Measurements from ENCODE around the gene ZSCAN32. TPM values are rescaled to one million over a fixed set of nuclear protein-coding genes. Genes with fewer than 3 reads are reported as not detected.

The ZSCAN32 gene
- total RNA-seq, 2 donors from 2014 or later: 19.8 to 24.1 TPM

DNA sequence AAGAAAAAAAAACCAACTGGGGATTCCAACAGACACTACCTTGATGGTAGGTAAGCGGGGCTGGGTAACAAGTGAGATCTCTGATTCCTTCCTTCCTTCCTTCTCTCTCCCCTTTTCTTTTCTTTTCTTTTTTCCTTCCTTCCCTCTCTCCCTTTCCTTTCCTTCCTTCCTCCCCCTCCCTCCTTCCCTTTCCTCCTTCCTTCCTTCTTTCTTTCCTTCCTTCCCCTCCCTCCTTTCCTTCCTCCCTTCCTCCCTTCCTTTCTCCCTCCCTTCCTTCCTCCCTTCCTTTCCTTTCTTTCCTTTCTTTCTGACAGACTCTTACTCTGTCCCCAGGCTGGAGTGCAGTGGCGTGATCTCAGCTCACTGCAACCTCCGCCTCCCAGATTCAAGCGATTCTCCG is 25.1 kb downstream of the ZSCAN32 start:
- H3K27ac Mint-ChIP-seq: no peak overlapping the region
- 89 to 90% methylated on average over 5 of the region's 5 CpGs for WGBS, 2 experiments (ENCODE audit: insufficient coverage in 1 of 2, insufficient read length in 1 of 2)
- no peak overlapping the region for H3K27ac ChIP-seq (ENCODE audit: low read depth, low read length)
- H3K9me3 Mint-ChIP-seq: peaks cover 72% of the 10 kb centered on the region
- H3K27me3 ChIP-seq (ENCODE audit: control insufficient read depth, insufficient read depth, low read length, poor library complexity, severe bottlenecking): peaks cover 6% of the 10 kb centered on the region
- TF ChIP-seq CTCF (conservative IDR thresholded peaks at IDR 0.05): no peak
- H3K36me3 ChIP-seq (ENCODE audit: control insufficient read depth, insufficient read depth, low read length): no peaks in the 10 kb centered on the region
- H3K27me3 Mint-ChIP-seq (ENCODE audit: insufficient read depth): peaks cover 20% of the 10 kb centered on the region
- H3K4me1 ChIP-seq (ENCODE audit: control insufficient read depth, insufficient read depth, low read length): no peaks in the 10 kb centered on the region
- H3K9me3 ChIP-seq (ENCODE audit: control insufficient read depth, low read length): peaks cover 7% of the 10 kb centered on the region
- H3K9ac ChIP-seq (ENCODE audit: extremely low read depth, low read length, poor library complexity, severe bottlenecking): no peak overlapping the region
- no peak overlapping the region for H3K4me3 ChIP-seq (ENCODE audit: low read length)
- no peak for DNase-seq
- no peak overlapping the region for H3K4me3 Mint-ChIP-seq
- H3K4me1 Mint-ChIP-seq: no peaks in the 10 kb centered on the region
- H3K36me3 Mint-ChIP-seq (ENCODE audit: low read depth): peaks cover 5% of the 10 kb centered on the region

DNA sequence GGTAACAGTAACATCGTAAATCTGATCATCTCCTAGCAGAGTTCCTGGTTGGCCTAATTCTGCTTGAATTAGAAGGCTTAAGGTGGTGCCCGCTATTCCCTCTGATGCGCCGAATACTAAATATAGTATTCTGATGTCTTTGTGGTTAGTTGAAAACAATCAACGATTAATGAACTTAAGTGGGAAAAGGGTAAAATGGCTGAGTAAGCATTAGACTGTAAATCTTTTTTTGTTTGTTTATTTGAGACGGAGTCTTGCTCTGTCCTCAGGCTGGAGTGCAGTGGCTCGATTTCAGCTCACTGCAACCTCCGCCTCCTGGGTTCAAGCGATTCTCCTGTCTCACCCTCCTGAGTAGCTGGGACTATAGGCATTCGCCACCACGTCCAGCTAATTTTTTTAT is 31.7 kb downstream of the ZSCAN32 start:
- Mint-ChIP-seq H3K27me3 (ENCODE audit: insufficient read depth) (peaks cover 10% of the 10 kb centered on the region), H3K4me1 (no peaks in the 10 kb centered on the region), H3K9me3 (peaks cover 34% of the 10 kb centered on the region), H3K27ac (no peak overlapping the region), H3K36me3 (ENCODE audit: low read depth) (no peaks in the 10 kb centered on the region), H3K4me3 (no peak overlapping the region)
- TF ChIP-seq CTCF (conservative IDR thresholded peaks at IDR 0.05): no peak
- H3K27ac ChIP-seq (ENCODE audit: low read depth, low read length): no peak overlapping the region
- 88 to 90% methylated on average over 11 of the region's 11 CpGs for WGBS, 2 experiments (ENCODE audit: insufficient coverage in 1 of 2, insufficient read length in 1 of 2)
- no peaks in the 10 kb centered on the region for H3K27me3 ChIP-seq (ENCODE audit: control insufficient read depth, insufficient read depth, low read length, poor library complexity, severe bottlenecking)
- DNase-seq: no peak
- no peaks in the 10 kb centered on the region for H3K9me3 ChIP-seq (ENCODE audit: control insufficient read depth, low read length)
- H3K9ac ChIP-seq (ENCODE audit: extremely low read depth, low read length, poor library complexity, severe bottlenecking): no peak overlapping the region
- no peak overlapping the region for H3K4me3 ChIP-seq (ENCODE audit: low read length)
- H3K36me3 ChIP-seq (ENCODE audit: control insufficient read depth, insufficient read depth, low read length): no peaks in the 10 kb centered on the region
- H3K4me1 ChIP-seq (ENCODE audit: control insufficient read depth, insufficient read depth, low read length): no peaks in the 10 kb centered on the region

DNA sequence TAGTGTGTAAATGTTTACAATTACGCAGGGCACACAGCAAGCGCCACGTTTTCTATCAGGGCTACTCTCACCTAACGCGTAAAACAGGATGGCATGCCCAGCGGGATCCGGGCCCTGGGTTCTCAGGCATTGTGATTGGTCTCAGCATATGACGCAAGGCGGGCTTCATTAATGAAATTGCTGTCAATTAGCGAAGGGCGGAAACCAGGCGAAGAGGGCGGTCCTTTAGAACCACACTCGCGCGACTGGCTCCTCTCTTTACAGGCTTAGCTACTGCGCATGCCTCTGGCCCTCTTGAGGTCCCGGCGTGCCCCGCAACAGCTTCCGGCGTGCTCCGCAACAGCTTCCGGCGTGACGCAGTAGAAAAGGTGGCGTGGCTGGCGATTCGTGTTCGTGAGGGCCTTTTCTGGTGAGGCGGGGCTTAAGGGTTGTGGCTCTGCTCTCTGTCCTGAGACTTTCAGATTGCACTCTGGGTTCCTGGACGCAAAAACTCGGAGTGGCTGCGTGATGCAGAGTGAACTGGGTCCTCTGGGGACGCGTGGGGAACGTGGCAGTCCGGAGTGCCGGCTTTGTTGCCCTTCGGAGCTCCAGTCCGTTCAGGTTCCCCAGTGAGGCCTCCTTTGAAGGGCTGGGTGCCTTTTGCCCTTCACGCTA is 35.9 kb downstream of the ZSCAN32 start:
- Mint-ChIP-seq H3K27ac (no peak overlapping the region), H3K4me1 (no peaks in the 10 kb centered on the region), H3K27me3 (ENCODE audit: insufficient read depth) (peaks cover 32% of the 10 kb centered on the region), H3K36me3 (ENCODE audit: low read depth) (no peaks in the 10 kb centered on the region), H3K4me3 (no peak overlapping the region), H3K9me3 (peaks cover 19% of the 10 kb centered on the region)
- H3K9ac ChIP-seq (ENCODE audit: extremely low read depth, low read length, poor library complexity, severe bottlenecking): no peak overlapping the region
- H3K36me3 ChIP-seq (ENCODE audit: control insufficient read depth, insufficient read depth, low read length): no peaks in the 10 kb centered on the region
- H3K27me3 ChIP-seq (ENCODE audit: control insufficient read depth, insufficient read depth, low read length, poor library complexity, severe bottlenecking): peaks cover 17% of the 10 kb centered on the region
- peak; percentile 45 for DNase-seq
- 93% methylated on average over 40 to 42 of the region's 42 CpGs for WGBS, 2 experiments (ENCODE audit: insufficient coverage in 1 of 2, insufficient read length in 1 of 2)
- TF ChIP-seq CTCF (conservative IDR thresholded peaks at IDR 0.05): no peak
- H3K4me1 ChIP-seq (ENCODE audit: control insufficient read depth, insufficient read depth, low read length): no peaks in the 10 kb centered on the region
- H3K27ac ChIP-seq (ENCODE audit: low read depth, low read length): no peak overlapping the region
- no peaks in the 10 kb centered on the region for H3K9me3 ChIP-seq (ENCODE audit: control insufficient read depth, low read length)
- no peak overlapping the region for H3K4me3 ChIP-seq (ENCODE audit: low read length)
